Ovary (tissue), 9 donors: ENCODE results near the gene GRM8. TPM values are rescaled to one million over a fixed set of nuclear protein-coding genes. Genes with fewer than 3 reads are reported as not detected.

Experiments used
- DNase-seq, 5 donors: peaks; one replicate each; pipeline ENCODE4 v3.0.0-alpha.2; 2019 to 2020
- H3K27ac ChIP-seq, 2 donors: fragments of 200-600 bp; one replicate each; pipeline versions ENCODE4 v1.5.1 to v1.8.0; 2019 to 2022
- H3K27me3 ChIP-seq: fragments of 200-600 bp; one replicate; pipeline ENCODE4 v1.8.0; 2022
- H3K36me3 ChIP-seq: fragments of 200-600 bp; sonication (generic); one replicate; pipeline ENCODE4 v1.5.1; 2019
- H3K4me1 ChIP-seq: one replicate; pipeline ENCODE4 v1.8.1; 2013; ENCODE audit warnings: mild to moderate bottlenecking, moderate library complexity; ENCODE audit not compliant: insufficient read depth
- H3K4me3 ChIP-seq: fragments of 200-600 bp; sonication (generic); one replicate; pipeline ENCODE4 v1.5.1; 2017
- H3K9me3 ChIP-seq, 2 donors: fragments of 200-600 bp in 1 of 2; sonication (generic) in 1 of 2; one replicate each; pipeline versions ENCODE4 v1.5.1 to v1.8.1; 2013 to 2019; ENCODE audit warnings: mild to moderate bottlenecking in 1 of 2, moderate library complexity in 1 of 2
- CTCF ChIP-seq, 3 donors: fragments of 450-650 bp in 2 of 3; fragments of 200-600 bp in 1 of 3; IDR thresholded peaks; one replicate each; pipeline versions ENCODE4 v1.5.1 to v1.8.0; 2016 to 2022; ENCODE audit warnings: antibody characterized with exemption in 3 of 3, mild to moderate bottlenecking in 1 of 3
- EP300 ChIP-seq: sonication (generic); formaldehyde crosslinking; IDR thresholded peaks from one replicate; pipeline ENCODE4 v1.6.1; 2017; ENCODE audit warnings: antibody characterized with exemption
- POLR2A ChIP-seq: fragments of 450-650 bp; IDR thresholded peaks from one replicate; pipeline ENCODE4 v1.6.1; 2017; ENCODE audit warnings: antibody characterized with exemption, mild to moderate bottlenecking, moderate library complexity
- WGBS, 3 donors: extraction: QIAGEN DNeasy Blood & Tissue Kit in 1 of 3; methylation state at CpG; one replicate each; pipeline versions ENCODE4 v1.1.5 to v1.1.7; 2013 to 2017; 5-methylcytosine and 5-hydroxymethylcytosine counted together
- intact Hi-C, 4 donors: fragments of 100-400 bp; cut with DNase I; formaldehyde crosslinking; loops; one replicate each; pipeline versions ENCODE4 v1.11.0 to v1.15.1; 2022 to 2023
- polyA plus RNA-seq, 2 donors: library from polyadenylated mRNA; stranded (reverse); fragments of 200-250 nt in 1 of 2; fragments of 350-450 nt in 1 of 2; fragmentation: Illumina TruSeq in 1 of 2; extraction: RNeasy Lipid Tissue Mini Kit (QIAGEN cat#74804) in 1 of 2; gene quantifications; one replicate each; pipeline ENCODE4 v1.2.3, GENCODE V29; 2013 to 2014
- total RNA-seq, 7 donors: library from RNA; depleted of rRNA in 2 of 7; stranded (reverse); fragments of >200 nt in 2 of 7; fragmentation: NEBNext Ultra II Directional in 3 of 7; extraction: Animal tissue kit (Norgen Biotek cat#: 25700) in 3 of 7; gene quantifications; one replicate each; pipeline versions ENCODE4 v1.1.0 to v1.2.4, GENCODE V29; 2016 to 2023
- donor health status: DM: no; HTN: no; CAD: no; lungs with moderate emphysema.
- donor health status: DM: no; HTN: no; CAD: no.
- donor health status: Bipolar disorder and iron deficiency.
- donor health status: DM: yes; HTN: yes; CAD: no.
- donor health status: DM: no; HTN: no; CAD: no.
- donor health status: DM: yes; HTN: yes; CAD: no.

The GRM8 gene
- total and polyA plus RNA-seq, 9 donors = 0.38 to 4.0 (median 1.0) TPM; not detected in 1

GRCh38 chr7:126436213-126436868 lies 816.4 kb downstream of the GRM8 start:
- Histone ChIP-seq H3K9me3 (no peaks in the 10 kb centered on the region), H3K4me1 (no peaks in the 10 kb centered on the region), H3K36me3 (no peaks in the 10 kb centered on the region), H3K4me3 (no peak overlapping the region), H3K27ac (no peak overlapping the region), H3K27me3 (no peaks in the 10 kb centered on the region)
- intact Hi-C loops = loop anchor here in 1 of 4 donors (5.0 kb wide), 1 partner anchor 146 kb away; no protein-coding TSS in a partner anchor
- TF ChIP-seq POLR2A (no peak), EP300 (no peak), CTCF (IDR thresholded peaks at IDR 0.05) (no peak)
- no peak for DNase-seq
- 8 to 19% (median 8%) methylated on average over 2 of the region's 2 CpGs for WGBS, 3 donors

GRCh38 chr7:126426652-126427051 lies 826.1 kb downstream of the GRM8 start:
- intact Hi-C loops = no loop called here
- H3K27ac ChIP-seq = no peak overlapping the region
- no peaks in the 10 kb centered on the region for H3K9me3 ChIP-seq
- DNase-seq = no peak
- TF ChIP-seq EP300 (no peak), POLR2A (no peak)
- H3K36me3 ChIP-seq = no peaks in the 10 kb centered on the region
- no peaks in the 10 kb centered on the region for H3K27me3 ChIP-seq
- H3K4me1 ChIP-seq = no peaks in the 10 kb centered on the region
- 94 to 100% (median 95%) methylated on average over 1 of the region's 1 CpG for WGBS, 3 donors
- H3K4me3 ChIP-seq = no peak overlapping the region

- H3K4me1 ChIP-seq = no peaks in the 10 kb centered on the region
- no peak overlapping the region for H3K4me3 ChIP-seq
- intact Hi-C loops = no loop called here
- H3K36me3 ChIP-seq = no peaks in the 10 kb centered on the region
- no peak for DNase-seq
- WGBS, 3 donors = 86 to 94% (median 87%) methylated on average over 1 of the region's 1 CpG
- no peaks in the 10 kb centered on the region for H3K27me3 ChIP-seq
- no peak for TF ChIP-seq POLR2A
- TF ChIP-seq CTCF (IDR thresholded peaks at IDR 0.05) = no peak
- no peak for TF ChIP-seq EP300
- H3K27ac ChIP-seq = no peak overlapping the region
- no peaks in the 10 kb centered on the region for H3K9me3 ChIP-seq
Measured at GRCh38 chr7:126424985-126425384, 827.8 kb downstream of the GRM8 start.

GRCh38 chr7:126419047-126419446 lies 833.7 kb downstream of the GRM8 start:
- no peak for DNase-seq
- Histone ChIP-seq H3K27ac (no peak overlapping the region), H3K27me3 (no peaks in the 10 kb centered on the region), H3K4me3 (no peak overlapping the region), H3K36me3 (no peaks in the 10 kb centered on the region), H3K4me1 (no peaks in the 10 kb centered on the region), H3K9me3 (no peaks in the 10 kb centered on the region)
- no peak for TF ChIP-seq EP300
- TF ChIP-seq CTCF (IDR thresholded peaks at IDR 0.05) = no peak
- no peak for TF ChIP-seq POLR2A
- WGBS, 3 donors = 54 to 68% (median 61%) methylated on average over 4 of the region's 4 CpGs
- intact Hi-C loops = no loop called here

- H3K4me1 ChIP-seq = no peaks in the 10 kb centered on the region
- no peak for DNase-seq
- TF ChIP-seq EP300 (no peak), CTCF (IDR thresholded peaks at IDR 0.05) (no peak), POLR2A (no peak)
- H3K36me3 ChIP-seq = no peaks in the 10 kb centered on the region
- intact Hi-C loops = no loop called here
- 43 to 76% (median 69%) methylated on average over 3 of the region's 3 CpGs for WGBS, 3 donors
- no peak overlapping the region for H3K4me3 ChIP-seq
- no peaks in the 10 kb centered on the region for H3K9me3 ChIP-seq
- H3K27me3 ChIP-seq = no peaks in the 10 kb centered on the region
- H3K27ac ChIP-seq = no peak overlapping the region
Measured at GRCh38 chr7:126411821-126412383, 840.8 kb downstream of the GRM8 start.
